K562 (cell line): Measurements from ENCODE around the gene NENF. TPM values are rescaled to one million over a fixed set of nuclear protein-coding genes. Genes with fewer than 3 reads are reported as not detected.
A peak's percentile ranks its signal among the peaks of the same experiment; 100 is the strongest.

ENCODE experiments used
- DNMT1 ChIP-seq: fragments of 450-650 bp; IDR thresholded peaks from 2 replicates; pipeline ENCODE4 v1.6.1; 2016; ENCODE audit warnings: antibody characterized with exemption, mild to moderate bottlenecking
- HMGN3 ChIP-seq: IDR thresholded peaks from 2 replicates; pipeline ENCODE4 v1.6.1; 2011; ENCODE audit warnings: borderline replicate concordance, low read depth, mild to moderate bottlenecking, mixed read lengths, low read length; ENCODE audit not compliant: insufficient read length; ENCODE audit errors: extremely low read depth
- MXI1 ChIP-seq: IDR thresholded peaks from 2 replicates; pipeline ENCODE4 v1.6.1; 2011; ENCODE audit warnings: low read depth, mild to moderate bottlenecking, improper control_type of control experiment, low read length
- RAD21 ChIP-seq, 2 experiments: fragments of 250-450 bp in 1 of 2; fragments of 450-650 bp in 1 of 2; sonication (Bioruptor Pico) in 1 of 2; formaldehyde crosslinking in 1 of 2; IDR thresholded peaks in 1 of 2; conservative IDR thresholded peaks in 1 of 2; 2 replicates each; pipeline versions ENCODE4 v1.4.0 to v1.8.0; 2020 to 2022; ENCODE audit warnings: mild to moderate bottlenecking in 2 of 2, moderate library complexity in 1 of 2
- RB1 ChIP-seq: fragments of 450-650 bp; IDR thresholded peaks from 2 replicates; pipeline ENCODE4 v1.6.1; 2017; ENCODE audit warnings: low read depth, mild to moderate bottlenecking
- RERE ChIP-seq: sonication (generic); formaldehyde crosslinking; IDR thresholded peaks from 2 replicates; pipeline ENCODE4 v1.8.0; 2023; ENCODE audit warnings: missing genetic modification reagents, mild to moderate bottlenecking, borderline replicate concordance
- SNRNP70 ChIP-seq: fragments of 200-400 bp; formaldehyde crosslinking; optimal IDR thresholded peaks from 2 replicates; pipeline ENCODE3; 2017; ENCODE audit warnings: low read depth, low read length
- ZNF143 ChIP-seq: sonication (generic); formaldehyde crosslinking; IDR thresholded peaks from 2 replicates; pipeline ENCODE4 v1.9.0; 2022; ENCODE audit warnings: mild to moderate bottlenecking, missing genetic modification reagents
- ZNF316 ChIP-seq: fragments of 450-650 bp; IDR thresholded peaks from 2 replicates; pipeline ENCODE4 v1.6.1; 2016
- ZNF512 ChIP-seq: IDR thresholded peaks from 2 replicates; pipeline ENCODE4 v1.6.1; 2016; ENCODE audit warnings: missing genetic modification characterization, missing compliant biosample characterization
- polyA plus RNA-seq, 8 experiments: library from polyadenylated mRNA; depleted of rRNA in 4 of 8; stranded (reverse) in 5 of 8; unstranded in 3 of 8; fragments of >200 nt; fragmentation: Nextera tagmentation in 2 of 8; fragmentation: Illumina TruSeq in 1 of 8; extraction: Ambion mirVana in 2 of 8; extraction: Trizol in 1 of 8; gene quantifications; 2 replicates each; pipeline versions ENCODE4 v1.2.1 to v1.2.3, GENCODE V29; 2011 to 2014; ENCODE audit warnings: inconsistent platforms in 1 of 8, missing spikeins in 1 of 8
- total RNA-seq, 7 experiments: library from RNA; depleted of rRNA in 6 of 7; stranded (reverse); fragments of >200 nt in 6 of 7; fragmentation: Illumina TruSeq in 2 of 7; extraction: Trizol in 2 of 7; gene quantifications; 2 replicates each; pipeline versions ENCODE4 v1.2.1 to v1.2.3, GENCODE V29; 2011 to 2021; ENCODE audit warnings: low replicate concordance in 1 of 7
- TF ChIP-seq, protein P1 (sequence below): fragments of 450-650 bp; formaldehyde crosslinking; IDR thresholded peaks from 2 replicates; pipeline ENCODE4 v1.4.0; 2020; ENCODE audit warnings: mild to moderate bottlenecking, moderate library complexity
- TF ChIP-seq, protein P2 (sequence below): fragments of 450-650 bp; IDR thresholded peaks from 2 replicates; pipeline ENCODE4 v1.6.1; 2017; ENCODE audit warnings: mild to moderate bottlenecking, moderate library complexity
- TF ChIP-seq, protein P3 (sequence below), 2 experiments: fragments of 200-800 bp in 1 of 2; sonication (Bioruptor generic) in 1 of 2; sonication (generic) in 1 of 2; formaldehyde crosslinking in 1 of 2; IDR thresholded peaks in 1 of 2; conservative IDR thresholded peaks in 1 of 2; 2 replicates each; pipeline versions ENCODE4 v1.5.0 to v1.6.1; 2016 to 2020; ENCODE audit warnings: missing compliant biosample characterization in 1 of 2, missing genetic modification characterization in 1 of 2, missing genetic modification reagents in 1 of 2

Gene NENF
- total and polyA plus RNA-seq, 9 of the 15 experiments (the other 6 are each of a cell fraction or from before 2014, with no cell fraction given), result 6.1 to 100 (median 72.8) TPM

DNA sequence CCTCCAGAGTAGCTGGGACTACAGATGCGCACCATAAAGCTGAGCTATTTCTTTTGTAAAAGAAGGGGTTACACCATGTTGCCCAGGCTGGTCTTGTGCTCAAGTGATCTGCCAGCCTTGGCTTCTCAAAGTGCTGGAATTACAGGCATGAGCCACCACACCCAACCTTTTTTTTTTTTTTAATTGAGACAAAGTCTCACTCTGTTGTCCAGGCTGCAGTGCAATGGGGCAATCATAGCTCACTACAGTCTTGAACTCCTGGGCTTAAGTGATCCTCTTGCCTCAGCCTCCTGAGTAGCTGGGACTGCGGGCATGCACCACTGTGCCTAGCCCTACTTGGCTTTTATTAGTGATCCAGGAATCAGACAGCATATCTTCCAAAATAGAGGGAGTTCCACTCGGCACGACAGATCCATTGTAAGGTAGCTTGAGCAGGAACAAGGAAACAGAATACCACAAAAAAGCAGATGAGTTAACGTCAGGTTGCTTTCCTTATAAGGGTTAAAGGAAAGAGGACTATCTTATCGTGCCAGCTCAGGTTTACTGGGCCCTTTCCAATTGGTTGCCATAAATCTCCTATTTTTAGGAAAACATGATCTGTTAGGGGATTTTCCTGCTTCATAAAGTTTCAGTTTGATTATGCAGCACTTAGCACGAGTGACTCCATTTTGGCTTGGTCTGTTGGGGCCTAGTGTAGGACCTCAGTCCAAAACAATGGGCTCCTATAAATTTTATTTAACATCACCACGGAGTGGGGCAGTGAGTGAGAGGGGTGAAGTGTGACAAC lies 45.2 kb downstream of the NENF start (continued):
- TF ChIP-seq RERE (no peak), ZNF316 (no peak), HMGN3 (no peak), RB1 (no peak; the same call in 1 of the 2 replicates), ZNF512 (tag) (no peak), ZNF143 (CRISPR knock-in tag) (no peak), SNRNP70 (no peak), DNMT1 (no peak), MXI1 (no peak), RAD21 (CRISPR knock-in tag; conservative IDR thresholded peaks at IDR 0.05 in 1 of 2, IDR thresholded peaks at IDR 0.05 in 1 of 2) (peak in 1 of 2 experiments; percentile 33; a peak in 2 of 4 replicates)
- TF ChIP-seq, protein P1, sequence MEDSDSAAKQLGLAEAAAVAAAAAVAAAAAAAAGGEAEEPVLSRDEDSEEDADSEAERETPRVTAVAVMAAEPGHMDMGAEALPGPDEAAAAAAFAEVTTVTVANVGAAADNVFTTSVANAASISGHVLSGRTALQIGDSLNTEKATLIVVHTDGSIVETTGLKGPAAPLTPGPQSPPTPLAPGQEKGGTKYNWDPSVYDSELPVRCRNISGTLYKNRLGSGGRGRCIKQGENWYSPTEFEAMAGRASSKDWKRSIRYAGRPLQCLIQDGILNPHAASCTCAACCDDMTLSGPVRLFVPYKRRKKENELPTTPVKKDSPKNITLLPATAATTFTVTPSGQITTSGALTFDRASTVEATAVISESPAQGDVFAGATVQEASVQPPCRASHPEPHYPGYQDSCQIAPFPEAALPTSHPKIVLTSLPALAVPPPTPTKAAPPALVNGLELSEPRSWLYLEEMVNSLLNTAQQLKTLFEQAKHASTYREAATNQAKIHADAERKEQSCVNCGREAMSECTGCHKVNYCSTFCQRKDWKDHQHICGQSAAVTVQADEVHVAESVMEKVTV, result peak; percentile 74
- TF ChIP-seq, protein P2, sequence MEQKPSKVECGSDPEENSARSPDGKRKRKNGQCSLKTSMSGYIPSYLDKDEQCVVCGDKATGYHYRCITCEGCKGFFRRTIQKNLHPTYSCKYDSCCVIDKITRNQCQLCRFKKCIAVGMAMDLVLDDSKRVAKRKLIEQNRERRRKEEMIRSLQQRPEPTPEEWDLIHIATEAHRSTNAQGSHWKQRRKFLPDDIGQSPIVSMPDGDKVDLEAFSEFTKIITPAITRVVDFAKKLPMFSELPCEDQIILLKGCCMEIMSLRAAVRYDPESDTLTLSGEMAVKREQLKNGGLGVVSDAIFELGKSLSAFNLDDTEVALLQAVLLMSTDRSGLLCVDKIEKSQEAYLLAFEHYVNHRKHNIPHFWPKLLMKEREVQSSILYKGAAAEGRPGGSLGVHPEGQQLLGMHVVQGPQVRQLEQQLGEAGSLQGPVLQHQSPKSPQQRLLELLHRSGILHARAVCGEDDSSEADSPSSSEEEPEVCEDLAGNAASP, result no peak
- TF ChIP-seq, protein P3, sequence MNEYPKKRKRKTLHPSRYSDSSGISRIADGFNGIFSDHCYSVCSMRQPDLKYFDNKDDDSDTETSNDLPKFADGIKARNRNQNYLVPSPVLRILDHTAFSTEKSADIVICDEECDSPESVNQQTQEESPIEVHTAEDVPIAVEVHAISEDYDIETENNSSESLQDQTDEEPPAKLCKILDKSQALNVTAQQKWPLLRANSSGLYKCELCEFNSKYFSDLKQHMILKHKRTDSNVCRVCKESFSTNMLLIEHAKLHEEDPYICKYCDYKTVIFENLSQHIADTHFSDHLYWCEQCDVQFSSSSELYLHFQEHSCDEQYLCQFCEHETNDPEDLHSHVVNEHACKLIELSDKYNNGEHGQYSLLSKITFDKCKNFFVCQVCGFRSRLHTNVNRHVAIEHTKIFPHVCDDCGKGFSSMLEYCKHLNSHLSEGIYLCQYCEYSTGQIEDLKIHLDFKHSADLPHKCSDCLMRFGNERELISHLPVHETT (CRISPR knock-in tag; conservative IDR thresholded peaks at IDR 0.05 in 1 of 2, IDR thresholded peaks at IDR 0.05 in 1 of 2), result peak in 1 of 2 experiments; percentile 99; a peak in 2 of 4 replicates
